Prostate gland (tissue), 2 donors: Measurements from ENCODE around the gene MED17.

Experiments used
- POLR2A ChIP-seq: fragments of 450-650 bp; IDR thresholded peaks from one replicate; pipeline ENCODE4 v1.6.1; 2016; ENCODE audit warnings: antibody characterized with exemption, mild to moderate bottlenecking
- POLR2AphosphoS5 ChIP-seq: sonication (generic); formaldehyde crosslinking; IDR thresholded peaks from one replicate; pipeline ENCODE4 v1.6.1; 2017; ENCODE audit warnings: antibody characterized with exemption
- TF ChIP-seq, protein P1 (sequence below), 4 experiments: fragments of 200-600 bp in 2 of 4; fragments of 450-650 bp in 2 of 4; sonication (generic) in 2 of 4; IDR thresholded peaks; 1 replicate in 3 of 4; 2 replicates in 1 of 4; pipeline ENCODE4 v1.5.1; 2016 to 2019; ENCODE audit warnings: antibody characterized with exemption in 4 of 4, mild to moderate bottlenecking in 2 of 4, moderate library complexity in 2 of 4

DNA sequence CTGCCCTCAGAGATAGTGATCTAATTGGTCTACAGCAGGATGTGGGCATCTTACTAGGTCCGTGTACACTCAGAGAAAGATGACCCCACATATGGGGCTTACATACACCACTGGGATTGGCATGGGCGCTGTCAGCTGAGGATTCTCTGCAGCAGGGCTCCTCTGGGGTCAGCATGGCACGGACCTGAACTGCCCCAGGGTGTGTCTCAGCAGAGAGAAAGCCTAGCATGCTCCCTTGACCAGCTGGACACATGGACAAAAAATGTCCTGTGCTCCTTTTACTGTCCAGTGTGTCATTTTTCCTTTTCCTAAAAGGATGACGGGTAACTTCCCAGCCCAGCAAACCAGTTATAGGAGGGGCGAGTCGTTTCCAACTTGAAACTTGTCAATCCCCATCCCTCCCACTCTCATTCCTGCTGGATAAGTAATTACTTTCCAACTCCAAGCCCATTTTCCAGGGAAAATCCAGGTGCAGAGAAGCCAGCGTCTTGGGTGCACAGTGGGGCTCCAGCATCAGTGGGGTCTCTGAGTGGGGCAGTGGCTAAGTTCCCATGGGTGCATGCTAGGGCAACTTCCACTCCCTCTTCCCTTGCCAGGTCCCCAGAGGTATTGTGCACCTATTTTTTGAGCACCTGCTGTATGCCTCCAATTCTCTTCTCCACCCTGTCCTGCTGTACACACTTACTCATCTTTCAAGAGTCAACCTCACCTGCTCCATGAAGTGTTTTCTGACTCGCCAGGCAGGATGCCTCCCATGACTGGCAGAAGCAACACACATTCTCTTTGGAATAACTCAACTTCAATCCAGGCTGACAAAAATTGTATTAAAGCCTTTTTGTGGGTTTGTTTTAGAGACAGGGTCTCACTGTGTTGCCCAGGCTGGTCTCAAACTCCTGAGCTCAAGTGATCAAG, 61.4 kb downstream of the MED17 start:
- TF ChIP-seq, protein P1, sequence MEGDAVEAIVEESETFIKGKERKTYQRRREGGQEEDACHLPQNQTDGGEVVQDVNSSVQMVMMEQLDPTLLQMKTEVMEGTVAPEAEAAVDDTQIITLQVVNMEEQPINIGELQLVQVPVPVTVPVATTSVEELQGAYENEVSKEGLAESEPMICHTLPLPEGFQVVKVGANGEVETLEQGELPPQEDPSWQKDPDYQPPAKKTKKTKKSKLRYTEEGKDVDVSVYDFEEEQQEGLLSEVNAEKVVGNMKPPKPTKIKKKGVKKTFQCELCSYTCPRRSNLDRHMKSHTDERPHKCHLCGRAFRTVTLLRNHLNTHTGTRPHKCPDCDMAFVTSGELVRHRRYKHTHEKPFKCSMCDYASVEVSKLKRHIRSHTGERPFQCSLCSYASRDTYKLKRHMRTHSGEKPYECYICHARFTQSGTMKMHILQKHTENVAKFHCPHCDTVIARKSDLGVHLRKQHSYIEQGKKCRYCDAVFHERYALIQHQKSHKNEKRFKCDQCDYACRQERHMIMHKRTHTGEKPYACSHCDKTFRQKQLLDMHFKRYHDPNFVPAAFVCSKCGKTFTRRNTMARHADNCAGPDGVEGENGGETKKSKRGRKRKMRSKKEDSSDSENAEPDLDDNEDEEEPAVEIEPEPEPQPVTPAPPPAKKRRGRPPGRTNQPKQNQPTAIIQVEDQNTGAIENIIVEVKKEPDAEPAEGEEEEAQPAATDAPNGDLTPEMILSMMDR (IDR thresholded peaks at IDR 0.05): no peak
- TF ChIP-seq POLR2A (no peak), POLR2AphosphoS5 (no peak)
